GM21717 (cell line): ENCODE measurements around the gene ATP2B3.
"Not testable (repeated sequence)": the region's sequence is repeated elsewhere in the genome, so short reads cannot be mapped to it uniquely, and the experiment has no call there.

Experiments used
- ATAC-seq: cut with Tn5 transposase; IDR thresholded peaks from one replicate; pipeline ENCODE4 v1.9.1; 2021; ENCODE audit warnings: mild to moderate bottlenecking, moderate library complexity; ENCODE audit not compliant: unreplicated experiment

ATP2B3 gene

GRCh38 chrX:153592091-153592833 lies 74.8 kb downstream of the ATP2B3 start:
- ATAC-seq: no peak

GRCh38 chrX:153592966-153593688 lies 75.7 kb downstream of the ATP2B3 start:
- ATAC-seq: no peak

DNA sequence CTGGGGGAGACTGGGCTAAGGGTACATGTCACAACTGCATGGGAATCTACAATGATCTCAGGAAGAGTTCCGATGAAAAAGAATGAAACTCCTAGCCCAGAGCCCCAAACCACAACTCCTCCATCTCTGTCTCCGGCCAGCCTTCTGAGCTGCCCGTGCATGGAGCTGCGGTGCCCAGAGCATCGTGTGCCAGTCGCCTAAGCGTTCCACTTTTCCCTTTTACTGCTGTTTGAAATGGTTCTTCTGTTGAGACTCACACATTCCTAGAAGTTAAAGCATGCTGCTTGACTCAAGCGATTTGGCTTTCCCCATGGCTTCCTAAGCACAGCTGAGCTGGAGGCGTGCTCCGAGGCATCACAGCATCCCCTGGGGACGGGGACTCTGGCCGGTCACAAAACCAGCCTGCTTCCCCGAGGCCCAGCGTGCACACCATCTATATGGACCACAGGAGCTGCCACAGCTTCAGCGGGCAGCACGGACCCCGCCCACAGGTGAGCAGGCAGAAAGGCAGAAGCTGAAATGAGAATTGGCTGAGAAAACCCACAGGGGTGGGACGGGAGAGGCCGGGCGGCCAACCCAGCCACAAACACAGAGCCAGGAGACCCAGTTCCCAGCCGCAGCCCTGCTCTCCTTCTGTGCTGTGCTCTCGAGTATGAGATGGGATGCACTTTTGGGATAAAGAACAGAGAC lies 76.5 kb downstream of the ATP2B3 start:
- ATAC-seq: no peak

- ATAC-seq: no peak
These were observed 77.9 kb downstream of the ATP2B3 start for GRCh38 chrX:153595387-153595786.

DNA sequence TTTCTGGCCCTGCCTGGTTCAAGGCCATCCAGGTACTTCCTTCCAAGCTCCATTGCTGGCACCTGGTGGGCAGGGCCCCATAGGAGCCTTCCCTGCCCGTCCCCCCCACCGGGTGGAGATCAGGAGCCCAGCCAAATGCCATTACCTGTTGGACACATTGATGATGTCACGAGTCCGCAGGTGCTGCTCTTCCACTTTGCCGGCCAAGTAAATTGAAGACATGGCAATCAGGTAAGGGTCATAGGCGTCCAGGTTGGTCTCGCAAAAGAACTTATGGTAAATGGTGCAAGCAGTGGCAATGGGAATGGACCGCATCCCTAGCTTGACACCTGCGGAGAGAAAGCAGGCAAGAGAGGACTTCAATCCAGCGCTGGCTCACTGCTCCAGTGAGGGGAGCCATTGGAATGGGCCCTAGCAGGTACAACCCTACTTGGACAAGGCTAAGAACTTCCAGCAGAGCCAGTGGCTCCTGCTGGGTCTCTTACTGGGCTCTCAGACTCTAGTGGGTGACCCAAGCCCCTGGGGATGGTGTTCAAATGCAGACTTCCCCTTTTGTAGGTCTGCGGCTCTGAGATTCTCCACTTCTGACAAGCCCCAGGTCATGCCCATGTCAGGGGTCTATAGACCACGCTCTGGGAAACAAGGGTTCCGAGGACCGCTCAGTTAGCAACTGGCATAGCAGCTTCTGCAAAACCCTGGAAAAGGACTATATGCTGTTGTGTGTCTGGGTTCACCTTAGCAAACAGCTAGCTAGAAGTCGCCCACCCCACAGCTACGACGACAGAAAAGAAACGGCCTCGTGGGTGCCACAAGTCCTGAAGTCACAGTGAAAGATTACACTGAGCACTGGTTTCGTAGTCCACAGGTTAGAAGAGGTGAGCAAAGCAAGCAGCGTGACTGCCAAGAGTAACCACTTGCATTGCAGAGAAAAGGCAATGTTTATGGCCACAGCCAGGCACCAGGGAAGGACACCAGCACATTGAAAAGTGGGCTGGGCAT lies 78.7 kb downstream of the ATP2B3 start:
- ATAC-seq: no peak

DNA sequence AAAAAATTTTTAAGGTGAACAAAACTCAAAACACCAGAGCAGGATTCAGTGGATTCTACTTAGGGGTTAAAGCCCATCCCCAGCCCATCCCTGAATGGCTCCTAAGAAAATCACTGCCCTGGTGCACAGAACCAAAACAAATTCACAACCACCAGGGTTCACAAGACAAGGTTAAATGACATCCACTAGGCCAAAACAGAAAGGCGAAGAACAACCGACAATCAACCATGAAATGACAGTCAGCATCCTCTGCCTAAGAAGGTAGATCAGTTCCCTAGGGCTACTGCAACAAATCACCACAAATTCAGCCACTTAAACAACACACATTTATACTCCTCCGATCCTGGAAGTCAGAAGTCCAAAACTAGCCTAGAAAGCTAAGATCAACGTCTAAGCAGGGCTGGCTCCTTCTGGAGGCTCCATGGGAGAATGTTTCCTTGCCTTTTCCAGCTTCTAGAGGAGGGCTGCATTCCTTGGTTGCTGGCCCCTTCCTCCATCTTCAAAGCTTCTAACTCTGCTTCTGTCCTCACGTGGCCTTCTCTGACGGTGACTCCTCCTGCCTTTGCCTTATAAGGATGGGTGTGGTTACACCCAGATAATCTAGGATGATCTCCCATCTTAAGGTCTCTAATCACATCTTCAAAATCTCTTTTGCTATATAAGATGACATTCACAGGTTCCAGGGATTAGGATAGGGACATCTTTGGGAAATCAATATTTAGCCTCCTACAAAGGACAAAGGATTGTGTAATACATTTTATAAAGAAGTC lies 79.7 kb downstream of the ATP2B3 start:
- no peak for ATAC-seq

- ATAC-seq: peak; percentile 51
These were observed 81.2 kb downstream of the ATP2B3 start, which contains the start of gene CCNQ for GRCh38 chrX:153598541-153599191. Gene CCNQ (minus strand): TSS chrX:153599139. CDS start chrX:153599073, 66 bp downstream.

GRCh38 chrX:153599192-153600031 lies 82.0 kb downstream of the ATP2B3 start:
- peak; percentile 53 for ATAC-seq

DNA sequence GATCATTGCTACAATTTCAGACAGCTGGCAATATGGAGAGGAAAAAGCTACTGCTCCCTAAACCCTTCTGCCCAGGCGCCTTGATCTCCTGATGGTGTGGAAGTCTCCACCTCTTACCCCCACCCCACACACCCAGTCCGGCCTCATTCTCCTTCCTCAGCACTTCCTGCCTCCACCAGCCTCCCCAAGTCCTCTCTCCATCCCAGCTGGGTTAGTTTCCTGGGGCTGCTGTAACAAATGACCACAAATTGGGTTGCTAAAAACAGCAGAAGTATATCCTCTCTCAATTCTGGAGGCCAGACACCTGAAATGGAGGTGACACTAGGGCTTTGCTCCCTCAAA lies 82.6 kb downstream of the ATP2B3 start:
- no peak for ATAC-seq

- no peak for ATAC-seq
These were observed 83.5 kb downstream of the ATP2B3 start for GRCh38 chrX:153600921-153601320.

GRCh38 chrX:153601511-153602110 lies 84.2 kb downstream of the ATP2B3 start:
- ATAC-seq: no peak

- ATAC-seq: no peak
These were observed 85.2 kb downstream of the ATP2B3 start for GRCh38 chrX:153602601-153603000.

DNA sequence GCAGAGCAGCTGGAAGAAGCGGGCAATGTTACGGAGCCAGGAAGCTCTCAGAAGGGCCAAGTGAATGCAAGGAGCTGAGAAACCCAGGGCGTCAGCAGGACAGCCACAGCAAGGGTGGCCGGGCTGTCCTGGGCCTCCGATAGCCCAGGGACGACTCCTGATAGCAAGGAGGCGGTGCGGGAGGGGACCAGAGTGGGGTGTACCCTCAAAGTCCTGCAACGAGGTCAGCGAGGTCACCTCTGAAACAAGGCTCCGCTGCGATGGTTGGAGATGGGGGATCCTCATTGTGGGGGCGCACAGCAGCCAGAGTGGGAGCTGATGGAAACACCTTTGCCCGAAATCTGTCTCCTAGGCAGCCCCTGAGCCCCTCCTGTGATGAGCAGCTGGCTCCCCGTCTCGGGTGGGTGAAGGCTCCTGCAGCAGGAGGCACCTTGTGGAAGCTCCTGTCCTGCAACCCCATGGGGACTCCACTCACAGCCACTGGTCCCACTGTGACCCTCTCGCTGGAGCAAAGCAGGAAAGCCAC lies 85.8 kb downstream of the ATP2B3 start:
- no peak for ATAC-seq

DNA sequence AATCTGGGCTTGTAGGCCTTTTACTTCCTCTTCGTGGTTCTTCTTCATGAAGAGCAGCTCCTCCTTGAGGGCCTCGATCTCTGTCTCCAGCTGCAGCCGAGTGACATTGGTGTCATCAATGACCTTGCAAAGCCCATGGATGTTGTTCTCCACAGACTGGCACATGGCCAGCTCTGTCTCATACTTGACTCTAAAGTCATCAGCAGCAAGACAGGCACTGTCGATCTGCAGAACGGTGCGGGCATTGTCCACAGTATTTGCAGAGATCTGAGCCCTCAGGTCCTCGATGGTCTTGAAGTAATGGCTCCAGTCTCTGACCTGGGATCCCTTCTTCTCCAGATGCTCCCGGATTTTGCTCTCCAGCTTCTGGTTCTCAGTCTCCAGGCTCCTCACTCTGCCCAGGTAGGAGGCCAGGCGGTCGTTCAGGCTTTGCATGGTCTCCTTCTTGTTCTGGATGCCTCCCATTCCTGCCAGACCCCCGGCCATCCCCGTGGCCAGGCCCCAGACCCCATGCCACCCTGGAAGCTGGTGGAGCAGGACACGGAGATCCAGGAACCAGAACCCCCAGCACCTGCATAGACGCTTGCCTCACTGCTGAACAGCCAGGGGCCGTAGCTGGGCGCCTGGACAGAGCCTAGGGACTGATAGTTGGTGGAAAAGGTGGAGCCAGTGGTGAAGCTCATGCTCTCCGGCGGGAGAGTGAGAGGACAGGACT lies 87.4 kb downstream of the ATP2B3 start:
- not testable (repeated sequence) for ATAC-seq

DNA sequence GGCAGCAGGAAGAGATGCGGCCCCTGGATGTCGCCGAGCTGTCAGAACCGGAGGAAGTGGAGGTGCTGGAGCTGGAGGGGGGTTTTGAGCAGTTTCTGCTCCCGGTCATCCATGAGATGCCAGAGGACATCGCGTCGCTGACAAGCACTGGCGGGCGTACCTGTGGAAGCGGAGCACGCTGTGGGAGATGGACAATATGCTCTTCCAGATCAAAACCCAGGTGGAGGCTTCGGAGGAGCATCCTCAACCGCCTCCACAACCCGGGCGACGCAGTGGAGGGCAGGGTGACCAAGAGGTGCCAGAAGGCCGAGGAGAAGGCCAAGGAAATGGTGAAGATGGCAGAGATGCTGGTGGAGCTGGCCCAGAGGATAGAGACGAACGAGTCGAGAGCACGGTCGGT lies 89.1 kb downstream of the ATP2B3 start:
- no peak for ATAC-seq

GRCh38 chrX:153608376-153608775 lies 90.9 kb downstream of the ATP2B3 start:
- no peak for ATAC-seq

GRCh38 chrX:153608806-153609205 lies 91.4 kb downstream of the ATP2B3 start:
- ATAC-seq: no peak
